ENCODE measurements around the gene NRCAM. TPM values are rescaled to one million over a fixed set of nuclear protein-coding genes. Genes with fewer than 3 reads are reported as not detected.

NRCAM gene
- total and polyA plus RNA-seq, 12 donors = 71.6 to 222 (median 148) TPM

GRCh38 chr7:108127461-108127860 is 328.8 kb downstream of the NRCAM start:
- TF ChIP-seq CTCF (IDR thresholded peaks at IDR 0.05) (no peak), POLR2A (IDR thresholded peaks at IDR 0.05) (no peak)
- no peak overlapping the region for H3K4me3 ChIP-seq
- no peaks in the 10 kb centered on the region for H3K27me3 ChIP-seq
- H3K9me3 ChIP-seq (replicated peaks in 1 of 3) = no peaks in the 10 kb centered on the region
- no peak overlapping the region for H3K27ac ChIP-seq
- intact Hi-C loops (cut with DNase I) = no loop called here
- no peaks in the 10 kb centered on the region for H3K36me3 ChIP-seq (replicated peaks in 1 of 2)
- 87 to 91% (median 89%) methylated on average over 4 to 5 of the region's 5 CpGs for WGBS, 4 donors
- no peaks in the 10 kb centered on the region for H3K4me1 ChIP-seq (replicated peaks in 1 of 2)
- DNase-seq = no peak

GRCh38 chr7:108124820-108125219 is 331.4 kb downstream of the NRCAM start:
- TF ChIP-seq POLR2A (IDR thresholded peaks at IDR 0.05) (no peak), CTCF (IDR thresholded peaks at IDR 0.05) (no peak)
- Histone ChIP-seq H3K9me3 (replicated peaks in 1 of 3) (no peaks in the 10 kb centered on the region), H3K36me3 (replicated peaks in 1 of 2) (no peaks in the 10 kb centered on the region), H3K27me3 (no peaks in the 10 kb centered on the region), H3K4me3 (no peak overlapping the region), H3K4me1 (replicated peaks in 1 of 2) (no peaks in the 10 kb centered on the region), H3K27ac (no peak overlapping the region)
- no peak for DNase-seq
- 83 to 89% (median 86%) methylated on average over 3 of the region's 3 CpGs for WGBS, 4 donors
- intact Hi-C loops (cut with DNase I) = no loop called here

- no peak overlapping the region for H3K4me3 ChIP-seq
- no peaks in the 10 kb centered on the region for H3K27me3 ChIP-seq
- no peak overlapping the region for H3K27ac ChIP-seq
- intact Hi-C loops (cut with DNase I) = no loop called here
- no peak for TF ChIP-seq POLR2A (IDR thresholded peaks at IDR 0.05)
- TF ChIP-seq CTCF (IDR thresholded peaks at IDR 0.05) = no peak
- no peak for DNase-seq
- no peaks in the 10 kb centered on the region for H3K4me1 ChIP-seq (replicated peaks in 1 of 2)
- no peaks in the 10 kb centered on the region for H3K36me3 ChIP-seq (replicated peaks in 1 of 2)
- H3K9me3 ChIP-seq (replicated peaks in 1 of 3) = no peaks in the 10 kb centered on the region
These were observed 334.1 kb downstream of the NRCAM start for GRCh38 chr7:108122181-108122580.

- Histone ChIP-seq H3K9me3 (replicated peaks in 1 of 3) (no peaks in the 10 kb centered on the region), H3K27ac (no peak overlapping the region)
These were observed 335.3 kb downstream of the NRCAM start for GRCh38 chr7:108120933-108121332.

More at GRCh38 chr7:108120933-108121332, 335.3 kb downstream of the NRCAM start:
- WGBS, 4 donors = 72 to 82% (median 74%) methylated on average over 3 of the region's 3 CpGs
- Histone ChIP-seq H3K4me3 (no peak overlapping the region), H3K36me3 (replicated peaks in 1 of 2) (no peaks in the 10 kb centered on the region), H3K27me3 (no peaks in the 10 kb centered on the region), H3K4me1 (replicated peaks in 1 of 2) (no peaks in the 10 kb centered on the region)
- no peak for DNase-seq
- TF ChIP-seq POLR2A (IDR thresholded peaks at IDR 0.05) (no peak), CTCF (IDR thresholded peaks at IDR 0.05) (no peak)
- intact Hi-C loops (cut with DNase I) = no loop called here

All from adrenal gland (tissue), 12 donors.